HEK293 (cell line): ENCODE data around the gene CSRP2.

Source experiments
- CTCF ChIA-PET: fragments of 350-600 bp; formaldehyde crosslinking; extraction: SDS; loops from one replicate; lab custom pipeline; 2021; ENCODE audit warnings: antibody characterized with exemption; lab: Yijun Ruan, JAX
- POLR2A ChIA-PET: fragments of 300-600 bp; formaldehyde crosslinking; extraction: SDS; loops from one replicate; lab custom pipeline; 2020; ENCODE audit warnings: antibody characterized with exemption, inconsistent platforms; lab: Yijun Ruan, JAX
- H3K27ac ChIP-seq: fragments of 200-500 bp; sonication (Bioruptor generic); 2 replicates; pipeline ENCODE4 v1.5.1; 2014; ENCODE audit warnings: low read depth, low read length, control low read depth, inconsistent platforms; ENCODE audit errors: extremely low read depth
- H3K36me3 ChIP-seq, 2 experiments: fragments of 200-500 bp in 1 of 2; sonication (Bioruptor generic) in 1 of 2; 1 replicate in 1 of 2; 2 replicates in 1 of 2; pipeline ENCODE4 v1.5.1; 2014 to 2017; ENCODE audit warnings: inconsistent platforms in 2 of 2, low read length in 2 of 2; ENCODE audit not compliant: control insufficient read depth in 2 of 2, insufficient read depth in 1 of 2
- H3K4me1 ChIP-seq: fragments of 200-500 bp; sonication (Bioruptor generic); 2 replicates; pipeline ENCODE4 v1.5.1; 2014; ENCODE audit warnings: mild to moderate bottlenecking, low read length, inconsistent platforms; ENCODE audit not compliant: control insufficient read depth, insufficient read depth
- H3K4me3 ChIP-seq: 2 replicates; pipeline ENCODE4 v1.5.1; 2011; ENCODE audit warnings: low read depth, mild to moderate bottlenecking, control low read depth, low read length, moderate library complexity
- H3K9me3 ChIP-seq: fragments of 200-500 bp; sonication (Bioruptor generic); 2 replicates; pipeline ENCODE4 v1.5.1; 2014; ENCODE audit warnings: low read depth, low read length, inconsistent platforms; ENCODE audit not compliant: control insufficient read depth, insufficient read depth
- EGR2 ChIP-seq: fragments of 450-650 bp; formaldehyde crosslinking; IDR thresholded peaks from 2 replicates; pipeline ENCODE4 v1.5.1; 2016; ENCODE audit warnings: low read depth, missing biosample characterization, missing genetic modification characterization
- GLIS1 ChIP-seq: fragments of 450-650 bp; formaldehyde crosslinking; IDR thresholded peaks from 2 replicates; pipeline ENCODE4 v1.5.1; 2016; ENCODE audit warnings: missing biosample characterization, missing genetic modification characterization
- MEIS1 ChIP-seq: sonication (generic); formaldehyde crosslinking; IDR thresholded peaks from 2 replicates; pipeline ENCODE4 v1.8.1; 2022; ENCODE audit warnings: missing genetic modification reagents, mild to moderate bottlenecking, borderline replicate concordance
- REPIN1 ChIP-seq: fragments of 450-650 bp; formaldehyde crosslinking; IDR thresholded peaks from 2 replicates; pipeline ENCODE4 v1.5.1; 2017; ENCODE audit warnings: missing biosample characterization, missing genetic modification characterization, low read depth
- ZBTB26 ChIP-seq: fragments of 450-650 bp; formaldehyde crosslinking; optimal IDR thresholded peaks from 2 replicates; pipeline ENCODE3; 2016; ENCODE audit warnings: missing biosample characterization, mild to moderate bottlenecking, missing genetic modification characterization
- ZNF112 ChIP-seq: fragments of 450-650 bp; formaldehyde crosslinking; IDR thresholded peaks from 2 replicates; pipeline ENCODE4 v1.5.0; 2017; ENCODE audit warnings: missing biosample characterization, missing genetic modification characterization
- ZNF121 ChIP-seq: fragments of 450-650 bp; formaldehyde crosslinking; IDR thresholded peaks from 2 replicates; pipeline ENCODE4 v1.5.1; 2016; ENCODE audit warnings: missing biosample characterization, missing genetic modification characterization
- ZNF18 ChIP-seq: fragments of 450-650 bp; formaldehyde crosslinking; IDR thresholded peaks from 2 replicates; pipeline ENCODE4 v1.5.1; 2016; ENCODE audit warnings: missing biosample characterization, missing genetic modification characterization
- ZNF335 ChIP-seq: fragments of 450-650 bp; formaldehyde crosslinking; conservative IDR thresholded peaks from 2 replicates; pipeline ENCODE4 v1.5.1; 2016; ENCODE audit warnings: missing biosample characterization, missing genetic modification characterization
- ZNF341 ChIP-seq: fragments of 450-650 bp; formaldehyde crosslinking; IDR thresholded peaks from 2 replicates; pipeline ENCODE4; 2016; ENCODE audit warnings: low read depth, missing biosample characterization, missing genetic modification characterization
- ZNF518A ChIP-seq: fragments of 450-650 bp; formaldehyde crosslinking; conservative IDR thresholded peaks from 2 replicates; pipeline ENCODE4 v1.5.1; 2016; ENCODE audit warnings: low read depth, missing biosample characterization, missing genetic modification characterization
- ZNF560 ChIP-seq: fragments of 450-650 bp; formaldehyde crosslinking; IDR thresholded peaks from 2 replicates; pipeline ENCODE4 v1.5.1; 2017; ENCODE audit warnings: missing biosample characterization, missing genetic modification characterization, borderline replicate concordance
- ZNF580 ChIP-seq: fragments of 450-650 bp; formaldehyde crosslinking; IDR thresholded peaks from 2 replicates; pipeline ENCODE4 v1.5.1; 2016; ENCODE audit warnings: missing biosample characterization, missing genetic modification characterization
- ZNF707 ChIP-seq: fragments of 450-650 bp; formaldehyde crosslinking; IDR thresholded peaks from 2 replicates; pipeline ENCODE4 v1.5.1; 2016; ENCODE audit warnings: missing biosample characterization, missing genetic modification characterization
- ZSCAN4 ChIP-seq: fragments of 450-650 bp; formaldehyde crosslinking; IDR thresholded peaks from 2 replicates; pipeline ENCODE4 v1.5.1; 2017; ENCODE audit warnings: missing biosample characterization, missing genetic modification characterization
- ZSCAN5A ChIP-seq: fragments of 450-650 bp; formaldehyde crosslinking; IDR thresholded peaks from 2 replicates; pipeline ENCODE4 v1.5.1; 2016; ENCODE audit warnings: missing biosample characterization, missing genetic modification characterization

CSRP2 gene

GRCh38 chr12:76836633-76837032 is 42.2 kb downstream of the CSRP2 start:
- H3K36me3 ChIP-seq: peaks cover 0 to 11% of the 10 kb centered on the region in 2 experiments; a peak in 2 of 3 replicates
- CTCF ChIA-PET: interaction anchor here (0.8 to 1.2 kb wide), 2 partner anchors 16 to 174 kb away, joined by 3 to 5 read pairs; no protein-coding TSS in a partner anchor
- no peaks in the 10 kb centered on the region for H3K4me1 ChIP-seq
- H3K9me3 ChIP-seq: no peaks in the 10 kb centered on the region
- no peak overlapping the region for H3K4me3 ChIP-seq
- no peak overlapping the region for H3K27ac ChIP-seq
- POLR2A ChIA-PET: no interaction called here
- no peak for TF ChIP-seq REPIN1 (tag by site-specific recombination)
- TF ChIP-seq ZSCAN4 (tag by site-specific recombination): no peak
- TF ChIP-seq ZBTB26 (tag by site-specific recombination): no peak
- TF ChIP-seq ZNF580 (tag by site-specific recombination): no peak
- TF ChIP-seq ZNF560: no peak
- no peak for TF ChIP-seq ZNF335 (tag by site-specific recombination)
- TF ChIP-seq ZNF18 (tag by site-specific recombination): no peak
- TF ChIP-seq ZNF112 (tag by site-specific recombination): no peak
- TF ChIP-seq ZNF121 (tag by site-specific recombination): no peak
- no peak for TF ChIP-seq GLIS1
- no peak for TF ChIP-seq ZNF518A (tag by site-specific recombination)
- TF ChIP-seq ZNF341 (tag by site-specific recombination): no peak
- TF ChIP-seq MEIS1 (CRISPR knock-in tag): no peak
- TF ChIP-seq EGR2 (tag by site-specific recombination): no peak
- no peak for TF ChIP-seq ZNF707 (tag by site-specific recombination)
- no peak for TF ChIP-seq ZSCAN5A (tag by site-specific recombination)
